ENCODE results near the gene ZNF740. TPM values are rescaled to one million over a fixed set of nuclear protein-coding genes. Genes with fewer than 3 reads are reported as not detected.

Gene ZNF740
- total RNA-seq, 2 experiments from 2014 or later, result 24.4 to 24.7 TPM

DNA sequence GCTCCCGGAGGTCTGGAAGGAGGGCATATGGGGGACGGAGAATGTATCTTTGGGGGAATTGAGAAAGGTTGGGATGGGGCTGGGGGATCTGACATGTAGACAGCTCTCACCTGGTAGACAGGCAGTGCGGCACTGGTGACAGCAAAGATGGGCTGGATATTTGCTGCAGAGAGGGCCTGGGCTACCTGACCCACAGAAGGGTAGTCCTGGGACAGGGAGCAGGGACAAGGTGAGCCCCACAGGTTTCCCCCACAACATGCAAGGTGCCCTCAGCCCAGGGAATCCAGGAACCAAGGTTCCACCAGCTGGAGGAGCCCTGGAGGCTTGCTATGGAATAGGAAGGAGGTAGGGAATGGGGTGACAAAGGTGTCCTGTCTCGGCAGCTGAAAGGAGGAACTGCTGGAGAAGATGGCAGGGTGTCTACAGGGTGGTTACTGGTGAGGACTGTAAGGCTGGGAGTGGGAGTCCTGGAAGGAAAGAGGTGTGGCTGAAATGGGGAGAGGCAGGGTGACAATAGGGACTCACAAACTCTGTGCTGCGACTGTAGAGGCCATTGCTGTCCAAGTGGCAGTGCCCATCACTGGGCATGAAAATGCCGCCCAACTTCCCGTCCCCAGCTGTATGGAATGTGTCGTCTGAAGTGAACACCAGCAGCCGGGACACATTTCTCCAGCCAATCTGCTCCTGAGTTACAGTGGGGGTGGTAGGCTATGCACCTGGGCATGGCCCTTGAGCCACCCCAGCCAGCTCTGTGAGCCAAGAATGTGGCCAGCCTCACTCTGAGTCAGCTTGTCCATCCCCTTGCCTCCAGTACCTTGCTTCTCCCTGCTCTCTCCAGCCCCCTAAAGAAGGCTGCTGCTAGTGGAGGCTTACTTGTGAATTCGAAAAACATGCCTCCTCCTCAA is 15.2 kb downstream of the ZNF740 start:
- Mint-ChIP-seq H3K27ac (peak overlapping the region; percentile 80), H3K36me3 (ENCODE audit: low read depth) (peaks cover 94% of the 10 kb centered on the region), H3K27me3 (no peaks in the 10 kb centered on the region), H3K4me1 (ENCODE audit: low read depth) (peaks cover 61% of the 10 kb centered on the region), H3K9me3 (no peaks in the 10 kb centered on the region), H3K4me3 (peak overlapping the region; percentile 45)
- no peak for ATAC-seq (ENCODE audit: poor library complexity)
- no peak overlapping the region for H3K4me3 ChIP-seq (ENCODE audit: low read length)
- POLR2A ChIA-PET, result interaction anchor here (1.1 to 2.0 kb wide), 5 partner anchors 11 to 149 kb away, joined by 3 to 18 read pairs (median 4); partner anchors contain the start of genes CSAD, ITGB7, SPRYD3 and ZNF740
- H3K9me3 ChIP-seq (ENCODE audit: control insufficient read depth in 1 of 2, insufficient read depth in 1 of 2, low read length in 2 of 2), result no peaks in the 10 kb centered on the region
- H3K4me1 ChIP-seq (ENCODE audit: insufficient read depth, low read length), result peaks cover 59% of the 10 kb centered on the region
- DNase-seq, result no peak
- H3K27me3 ChIP-seq (ENCODE audit: control insufficient read depth in 1 of 2, insufficient read depth in 2 of 2, low read length in 2 of 2), result no peaks in the 10 kb centered on the region
- intact Hi-C loops (cut with DNase I, micrococcal nuclease), result loop anchor here in 1 of 2 experiments (10.0 kb wide), 1 partner anchor 131 kb away; no protein-coding TSS in a partner anchor
- TF ChIP-seq, protein P1, sequence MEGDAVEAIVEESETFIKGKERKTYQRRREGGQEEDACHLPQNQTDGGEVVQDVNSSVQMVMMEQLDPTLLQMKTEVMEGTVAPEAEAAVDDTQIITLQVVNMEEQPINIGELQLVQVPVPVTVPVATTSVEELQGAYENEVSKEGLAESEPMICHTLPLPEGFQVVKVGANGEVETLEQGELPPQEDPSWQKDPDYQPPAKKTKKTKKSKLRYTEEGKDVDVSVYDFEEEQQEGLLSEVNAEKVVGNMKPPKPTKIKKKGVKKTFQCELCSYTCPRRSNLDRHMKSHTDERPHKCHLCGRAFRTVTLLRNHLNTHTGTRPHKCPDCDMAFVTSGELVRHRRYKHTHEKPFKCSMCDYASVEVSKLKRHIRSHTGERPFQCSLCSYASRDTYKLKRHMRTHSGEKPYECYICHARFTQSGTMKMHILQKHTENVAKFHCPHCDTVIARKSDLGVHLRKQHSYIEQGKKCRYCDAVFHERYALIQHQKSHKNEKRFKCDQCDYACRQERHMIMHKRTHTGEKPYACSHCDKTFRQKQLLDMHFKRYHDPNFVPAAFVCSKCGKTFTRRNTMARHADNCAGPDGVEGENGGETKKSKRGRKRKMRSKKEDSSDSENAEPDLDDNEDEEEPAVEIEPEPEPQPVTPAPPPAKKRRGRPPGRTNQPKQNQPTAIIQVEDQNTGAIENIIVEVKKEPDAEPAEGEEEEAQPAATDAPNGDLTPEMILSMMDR (IDR thresholded peaks at IDR 0.05), result no peak
- peaks cover 83% of the 10 kb centered on the region for H3K36me3 ChIP-seq (ENCODE audit: insufficient read depth, low read length)
- CTCF ChIA-PET, result interaction anchor here (1.2 to 1.4 kb wide), 3 partner anchors 18 to 36 kb away, joined by 3 to 4 read pairs (median 4); no protein-coding TSS in a partner anchor
- peak overlapping the region in 1 of 2 donors; percentile 73 for H3K27ac ChIP-seq (ENCODE audit: low read depth in 1 of 2, low read length in 2 of 2)

DNA sequence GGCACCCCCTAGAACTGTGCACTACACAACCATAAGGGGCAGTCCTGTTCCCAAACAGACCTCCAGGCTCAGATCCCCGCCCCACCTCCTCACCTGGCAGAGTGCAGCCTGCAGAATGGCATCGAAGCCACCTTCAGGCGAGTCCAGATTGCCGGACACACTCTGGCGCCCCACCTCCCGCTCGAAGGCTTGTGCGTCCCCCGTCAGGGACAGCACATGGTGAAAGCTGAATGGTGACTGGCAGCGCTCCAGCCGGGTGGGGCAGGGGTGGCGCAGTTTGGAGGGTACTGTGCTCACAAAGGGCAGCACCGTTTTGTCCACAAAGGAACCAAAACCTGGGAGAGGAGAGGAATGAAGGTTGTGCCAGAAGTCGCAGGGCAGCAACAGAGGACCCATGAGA is 16.0 kb downstream of the ZNF740 start:
- POLR2A ChIA-PET, result interaction anchor here (1.1 to 5.0 kb wide), 3 partner anchors 12 to 39 kb away, joined by 3 to 53 read pairs (median 45); partner anchors contain the start of genes CSAD, ITGB7 and ZNF740
- Histone ChIP-seq H3K27ac (ENCODE audit: low read depth in 1 of 2, low read length in 2 of 2) (peak overlapping the region in 1 of 2 donors; percentile 73), H3K27me3 (ENCODE audit: control insufficient read depth in 1 of 2, insufficient read depth in 2 of 2, low read length in 2 of 2) (no peaks in the 10 kb centered on the region), H3K4me3 (ENCODE audit: low read length) (no peak overlapping the region), H3K4me1 (ENCODE audit: insufficient read depth, low read length) (peaks cover 66% of the 10 kb centered on the region), H3K9me3 (ENCODE audit: control insufficient read depth in 1 of 2, insufficient read depth in 1 of 2, low read length in 2 of 2) (no peaks in the 10 kb centered on the region), H3K36me3 (ENCODE audit: insufficient read depth, low read length) (peaks cover 77% of the 10 kb centered on the region)
- Mint-ChIP-seq H3K27me3 (no peaks in the 10 kb centered on the region), H3K4me3 (peak overlapping the region; percentile 45), H3K27ac (peak overlapping the region; percentile 80), H3K4me1 (ENCODE audit: low read depth) (peaks cover 62% of the 10 kb centered on the region), H3K9me3 (no peaks in the 10 kb centered on the region), H3K36me3 (ENCODE audit: low read depth) (peaks cover 92% of the 10 kb centered on the region)
- DNase-seq (no peak), ATAC-seq (ENCODE audit: poor library complexity) (no peak)
- intact Hi-C loops (cut with DNase I, micrococcal nuclease), result loop anchor here in 1 of 2 experiments (10.0 kb wide), 1 partner anchor 132 kb away; no protein-coding TSS in a partner anchor
- TF ChIP-seq, protein P1 (IDR thresholded peaks at IDR 0.05), result no peak
- CTCF ChIA-PET, result interaction anchor here (1.3 to 4.5 kb wide), 2 partner anchors 38 to 55 kb away, joined by 3 to 32 read pairs; a partner anchor contains a TSS

GRCh38 chr12:53197011-53197640 is 16.6 kb downstream of the ZNF740 start:
- H3K4me1 Mint-ChIP-seq (ENCODE audit: low read depth), result peaks cover 66% of the 10 kb centered on the region
- Histone ChIP-seq H3K27ac (ENCODE audit: low read depth in 1 of 2, low read length in 2 of 2) (peak overlapping the region; percentile 24 to 73), H3K4me1 (ENCODE audit: insufficient read depth, low read length) (peaks cover 73% of the 10 kb centered on the region), H3K4me3 (ENCODE audit: low read length) (no peak overlapping the region), H3K36me3 (ENCODE audit: insufficient read depth, low read length) (peaks cover 75% of the 10 kb centered on the region), H3K27me3 (ENCODE audit: control insufficient read depth in 1 of 2, insufficient read depth in 2 of 2, low read length in 2 of 2) (no peaks in the 10 kb centered on the region), H3K9me3 (ENCODE audit: control insufficient read depth in 1 of 2, insufficient read depth in 1 of 2, low read length in 2 of 2) (no peaks in the 10 kb centered on the region)
- no peaks in the 10 kb centered on the region for H3K27me3 Mint-ChIP-seq
- no peak for DNase-seq
- ChIA-PET CTCF (interaction anchor here (1.0 to 4.5 kb wide), 8 partner anchors 8 to 70 kb away, joined by 3 to 32 read pairs (median 4); partner anchors contain the start of gene ITGB7), POLR2A (interaction anchor here (0.7 to 5.0 kb wide), 8 partner anchors 8 to 124 kb away, joined by 3 to 53 read pairs (median 18); partner anchors contain the start of genes AAAS, CSAD, ITGB7 and PFDN5)
- intact Hi-C loops (cut with DNase I, micrococcal nuclease), result loop anchor here in 1 of 2 experiments (10.0 kb wide), 1 partner anchor 132 kb away; no protein-coding TSS in a partner anchor
- TF ChIP-seq, protein P1 (IDR thresholded peaks at IDR 0.05), result no peak
- peak overlapping the region; percentile 80 for H3K27ac Mint-ChIP-seq
- no peak for ATAC-seq (ENCODE audit: poor library complexity)
- peak overlapping the region; percentile 62 for H3K4me3 Mint-ChIP-seq
- peaks cover 86% of the 10 kb centered on the region for H3K36me3 Mint-ChIP-seq (ENCODE audit: low read depth)
- no peaks in the 10 kb centered on the region for H3K9me3 Mint-ChIP-seq
